Tibial nerve (tissue), 3 donors: Measurements from ENCODE around the gene DTL.

Experiments used
- CTCF ChIP-seq, 5 experiments: fragments of 200-600 bp in 3 of 5; fragments of 450-650 bp in 2 of 5; sonication (generic) in 3 of 5; IDR thresholded peaks; one replicate each; pipeline ENCODE4 v1.5.1; 2016 to 2019; ENCODE audit warnings: antibody characterized with exemption in 5 of 5, mild to moderate bottlenecking in 3 of 5, moderate library complexity in 2 of 5
- POLR2A ChIP-seq, 2 donors: fragments of 450-650 bp; IDR thresholded peaks; one replicate each; pipeline ENCODE4 v1.6.1; 2017; ENCODE audit warnings: antibody characterized with exemption in 2 of 2, mild to moderate bottlenecking in 2 of 2, moderate library complexity in 2 of 2

GRCh38 chr1:212082765-212083406 lies 47.3 kb downstream of the DTL start:
- no peak for TF ChIP-seq CTCF (IDR thresholded peaks at IDR 0.05)
- no peak for TF ChIP-seq POLR2A (IDR thresholded peaks at IDR 0.05)
